GM21717 (cell line): Measurements from ENCODE around the gene C1orf52.

Experiments
- ATAC-seq: cut with Tn5 transposase; IDR thresholded peaks from one replicate; pipeline ENCODE4 v1.9.1; 2021; ENCODE audit warnings: mild to moderate bottlenecking, moderate library complexity; ENCODE audit not compliant: unreplicated experiment

The C1orf52 gene

DNA sequence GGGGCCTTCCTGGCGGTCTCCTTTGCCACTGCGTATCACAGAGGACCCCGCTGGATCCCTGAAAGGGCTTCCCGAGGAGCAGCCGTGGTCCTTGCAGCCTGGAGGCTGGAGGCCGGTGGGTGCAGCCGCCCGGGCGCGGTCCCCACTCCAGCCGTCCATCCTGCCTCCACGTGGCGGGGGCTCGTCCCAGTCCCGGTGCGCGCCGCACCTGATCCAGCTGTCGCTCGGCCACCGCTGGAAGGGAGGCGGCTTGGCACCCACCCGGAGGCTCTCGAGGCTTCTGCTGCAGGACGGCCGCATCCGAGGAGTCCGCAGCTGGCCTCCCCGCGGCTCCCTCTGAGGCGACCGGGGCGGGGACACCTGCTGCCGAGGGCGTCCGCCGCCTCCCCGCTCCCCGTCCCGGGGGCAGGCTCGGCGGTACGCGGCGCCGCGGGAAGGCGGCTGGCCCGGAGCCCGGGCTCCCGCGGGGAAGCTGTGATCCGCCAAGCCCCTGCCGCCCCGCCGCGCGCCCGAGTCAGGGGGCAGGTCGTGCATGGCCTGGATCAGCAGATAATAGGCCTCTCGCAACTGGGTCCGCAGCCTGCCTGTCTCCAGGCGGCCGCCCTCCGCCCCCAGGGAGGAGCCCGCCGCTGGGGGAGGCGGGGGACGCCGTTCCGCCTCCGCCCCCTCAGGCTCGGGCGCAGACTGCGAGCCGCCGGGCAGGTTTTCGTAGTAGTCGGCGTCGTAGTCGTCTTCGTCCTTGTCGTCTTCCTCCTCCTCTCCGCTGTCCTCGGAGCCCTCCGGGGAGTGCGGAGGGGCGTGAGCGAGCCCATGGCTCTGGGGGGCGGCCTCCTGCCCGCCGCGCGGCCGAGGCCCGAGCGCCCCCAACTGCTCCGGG is 58.8 kb downstream of the C1orf52 start, which contains the start of gene SYDE2:
Gene SYDE2 (minus strand): TSS at position 554 of the 877 bp plus-strand sequence. CDS start 20 bp downstream, at position 534.
- peak; percentile 79 for ATAC-seq
